AG20443 (cell line): ENCODE measurements around the gene ACTL10.
A peak's percentile ranks its signal among the peaks of the same experiment; 100 is the strongest.

Source experiments
- DNase-seq: peaks from one replicate; pipeline ENCODE4 v3.0.0; 2012; ENCODE audit warnings: low spot score, mixed read lengths

The ACTL10 gene

GRCh38 chr20:33649201-33649681 lies 17.5 kb upstream of the ACTL10 start:
- peak; percentile 58 for DNase-seq

DNA sequence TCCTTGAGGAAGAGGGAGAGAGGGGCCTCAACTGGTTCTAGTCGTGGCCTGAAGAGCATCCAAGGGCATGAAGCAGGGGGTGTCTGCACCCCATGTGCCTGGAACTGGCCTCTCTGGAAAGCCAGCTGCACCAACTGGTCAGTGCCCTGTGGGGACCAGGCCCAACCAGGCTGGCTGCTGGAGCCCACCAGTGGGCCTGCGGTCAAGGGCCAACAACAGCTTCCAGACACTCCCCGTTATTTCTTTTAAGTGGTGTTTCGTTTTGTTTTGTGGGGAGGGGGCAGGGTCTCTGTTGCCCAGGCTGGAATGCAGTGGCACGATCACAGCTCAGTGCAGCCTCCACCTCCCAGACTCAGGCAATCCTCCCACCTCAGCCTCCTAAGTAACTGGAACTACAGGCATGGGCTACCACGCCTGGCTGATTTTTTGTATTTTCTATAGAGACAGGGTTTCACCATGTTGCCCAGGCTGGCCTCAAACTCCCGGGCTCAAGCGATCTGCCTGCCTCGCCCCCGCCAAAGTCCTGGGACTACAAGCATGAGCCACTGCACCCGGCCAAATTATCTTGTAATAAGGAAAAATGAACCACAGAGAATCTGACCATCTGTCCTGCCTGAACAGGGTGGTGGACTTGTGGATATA lies 16.5 kb upstream of the ACTL10 start:
- no peak for DNase-seq

DNA sequence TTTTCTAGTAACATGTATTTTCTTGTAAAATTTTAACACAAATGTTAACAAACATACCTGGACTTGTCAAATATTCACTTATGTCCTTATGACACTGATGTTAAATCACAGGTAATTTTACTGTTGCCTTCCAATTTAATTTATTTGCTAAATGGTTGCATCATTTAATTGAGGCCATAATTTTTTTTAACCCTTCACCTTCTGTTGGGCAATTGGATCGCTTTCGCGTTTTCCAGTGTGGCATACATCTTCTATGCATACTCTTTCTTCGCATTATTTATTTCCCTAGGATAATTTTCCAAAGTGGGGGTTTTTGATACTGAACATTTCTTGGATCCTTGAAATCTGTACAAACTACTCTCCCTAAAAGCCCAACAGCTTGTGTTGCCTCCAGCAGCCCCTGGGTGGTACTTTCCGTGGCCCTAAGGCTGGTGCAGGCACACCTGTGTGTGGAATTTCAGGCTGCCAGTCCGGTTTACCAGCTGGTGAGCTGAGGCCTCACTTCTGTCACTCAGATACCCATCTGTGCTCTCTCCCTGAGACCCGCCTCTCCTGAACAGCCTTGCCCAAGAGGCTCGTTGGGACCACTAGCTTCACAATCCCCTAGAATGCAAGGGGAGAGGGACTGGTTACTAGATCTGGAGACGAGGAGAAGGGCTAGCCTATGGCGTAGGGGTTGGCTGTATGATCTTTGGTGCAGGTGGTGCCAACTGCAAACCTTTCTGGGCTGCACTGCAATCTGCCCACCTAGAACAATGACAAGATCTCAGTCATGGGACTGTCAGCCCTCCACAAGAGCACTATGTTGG lies 15.8 kb upstream of the ACTL10 start:
- DNase-seq, result no peak

- no peak for DNase-seq
These were observed 15.1 kb upstream of the ACTL10 start for GRCh38 chr20:33651562-33652048.

DNA sequence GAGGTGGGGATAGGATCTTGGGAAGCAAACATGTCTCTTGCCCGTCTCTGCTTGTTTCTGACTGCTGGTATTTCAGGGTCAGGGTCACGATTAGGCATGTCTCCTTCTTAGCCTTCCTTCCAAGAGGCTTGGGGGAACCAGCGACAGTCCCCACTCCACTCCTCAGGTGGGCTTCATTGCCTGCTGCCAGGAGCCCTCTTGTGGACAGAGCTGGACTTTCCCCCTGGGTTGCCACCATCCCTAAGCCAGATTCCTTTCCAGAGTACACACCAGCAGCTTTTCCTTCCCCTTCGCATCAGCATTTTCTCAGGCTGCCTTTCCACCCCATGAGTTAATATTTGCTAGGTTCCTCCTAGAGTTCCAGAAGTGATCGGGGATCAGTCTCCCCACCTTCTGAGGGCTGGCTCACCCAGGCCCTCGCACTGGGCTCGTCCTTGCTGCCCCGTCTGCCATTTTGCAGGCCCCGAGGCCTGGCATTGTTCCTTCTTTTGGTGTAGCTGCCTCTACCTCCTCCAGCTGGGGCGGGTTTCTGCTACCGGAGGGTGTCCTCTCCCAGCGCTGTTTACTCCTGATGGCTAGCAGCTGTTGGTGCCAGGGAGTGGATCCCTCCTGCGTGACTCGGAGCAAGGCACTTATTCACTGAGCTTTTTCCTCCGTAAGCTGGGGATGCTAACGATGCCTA lies 13.4 kb upstream of the ACTL10 start:
- peak; percentile 88 for DNase-seq

DNA sequence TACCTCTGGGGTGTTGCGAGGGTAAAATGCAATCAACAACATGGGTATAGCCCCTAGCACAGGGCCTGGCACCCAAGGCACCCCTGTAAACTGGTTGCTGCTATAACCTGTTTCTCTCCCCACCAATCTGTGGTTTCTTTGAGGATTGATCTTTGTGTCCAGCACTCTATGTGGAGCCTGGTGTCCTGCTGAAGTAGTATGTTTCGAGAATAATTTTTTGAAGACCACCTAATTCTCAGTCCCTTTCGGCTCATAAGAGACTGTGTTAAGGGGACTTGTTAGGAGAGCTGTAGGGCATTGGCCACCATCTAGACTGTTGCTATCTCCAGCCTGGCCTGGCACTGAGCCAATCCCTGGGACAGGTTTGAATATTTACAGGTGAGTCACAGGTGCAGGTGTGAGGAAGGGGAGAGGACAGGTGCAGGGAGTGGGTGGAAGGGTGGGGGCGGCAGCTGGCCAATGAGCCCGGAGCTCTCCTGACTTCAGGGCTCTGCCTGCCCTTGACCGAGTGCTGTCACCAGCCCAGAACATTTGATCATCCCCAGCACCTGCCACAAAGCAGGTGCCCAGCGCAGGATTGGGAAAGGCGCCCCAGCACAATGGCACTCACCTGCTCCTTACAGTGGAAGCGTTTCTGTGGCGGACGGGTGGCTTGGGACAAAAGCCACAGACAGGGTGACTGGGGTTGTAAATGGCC lies 12.7 kb upstream of the ACTL10 start:
- no peak for DNase-seq

DNA sequence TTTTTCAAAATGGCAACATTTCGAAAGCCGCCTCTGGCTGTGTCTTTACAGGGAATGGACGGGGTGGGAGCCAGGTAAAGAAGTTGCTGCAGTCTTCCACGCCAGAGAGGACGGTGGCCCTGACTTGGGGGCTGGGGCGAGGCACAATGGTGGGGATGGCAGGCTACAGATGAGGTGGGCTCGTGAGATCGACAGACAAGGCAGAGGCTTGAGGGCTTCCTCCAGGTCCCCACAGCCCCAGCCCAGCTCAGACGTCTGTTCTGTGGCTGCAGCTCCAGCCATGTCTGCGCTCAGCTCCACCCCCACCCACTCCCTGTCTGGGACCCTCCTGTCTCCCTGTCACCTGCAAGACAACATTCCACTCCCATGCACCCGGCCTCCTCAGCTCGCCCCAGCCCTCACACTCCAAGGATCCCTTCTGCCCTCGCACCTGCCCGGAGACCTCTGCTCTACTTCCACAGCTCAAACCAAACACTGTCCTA lies 12.0 kb upstream of the ACTL10 start:
- no peak for DNase-seq

GRCh38 chr20:33655164-33655563 lies 11.6 kb upstream of the ACTL10 start:
- no peak for DNase-seq

DNA sequence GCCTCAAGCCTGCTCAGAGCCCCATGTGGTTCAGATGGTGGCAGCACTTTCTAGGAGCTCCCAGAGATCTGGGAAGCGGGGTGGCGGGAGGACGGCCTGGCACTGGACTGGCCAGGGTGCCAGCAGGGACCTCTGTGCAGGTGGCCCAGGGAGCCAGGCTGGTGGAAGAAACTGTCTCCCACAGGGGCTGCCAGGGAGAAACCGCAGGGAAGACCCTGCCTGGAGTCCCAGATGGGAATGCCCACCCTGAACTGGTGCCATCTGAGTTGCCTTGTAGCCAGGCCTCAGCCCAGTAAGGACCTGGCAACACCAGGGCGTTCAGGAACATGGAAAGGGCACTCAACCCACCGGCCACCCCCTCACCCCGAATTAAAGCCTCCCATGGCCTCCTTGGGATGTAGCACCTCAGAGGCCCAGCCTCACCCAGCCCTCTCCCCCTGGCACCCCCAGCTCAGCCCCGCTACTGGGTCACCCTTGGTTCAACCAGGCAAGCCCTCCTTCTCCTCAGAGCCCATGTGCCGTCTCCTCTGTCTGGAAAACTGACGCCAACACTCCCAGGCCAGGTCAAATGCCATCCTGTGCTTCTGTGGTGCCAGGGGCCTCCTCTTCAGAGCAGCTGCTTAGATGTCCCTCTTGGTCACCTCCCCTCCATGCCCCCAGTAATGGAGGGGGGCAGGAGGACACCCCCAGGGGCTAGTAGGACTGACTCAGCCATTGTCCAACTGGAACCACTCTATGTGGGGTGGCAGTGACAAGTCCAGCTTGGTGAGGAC lies 10.5 kb upstream of the ACTL10 start:
- DNase-seq, result no peak

DNA sequence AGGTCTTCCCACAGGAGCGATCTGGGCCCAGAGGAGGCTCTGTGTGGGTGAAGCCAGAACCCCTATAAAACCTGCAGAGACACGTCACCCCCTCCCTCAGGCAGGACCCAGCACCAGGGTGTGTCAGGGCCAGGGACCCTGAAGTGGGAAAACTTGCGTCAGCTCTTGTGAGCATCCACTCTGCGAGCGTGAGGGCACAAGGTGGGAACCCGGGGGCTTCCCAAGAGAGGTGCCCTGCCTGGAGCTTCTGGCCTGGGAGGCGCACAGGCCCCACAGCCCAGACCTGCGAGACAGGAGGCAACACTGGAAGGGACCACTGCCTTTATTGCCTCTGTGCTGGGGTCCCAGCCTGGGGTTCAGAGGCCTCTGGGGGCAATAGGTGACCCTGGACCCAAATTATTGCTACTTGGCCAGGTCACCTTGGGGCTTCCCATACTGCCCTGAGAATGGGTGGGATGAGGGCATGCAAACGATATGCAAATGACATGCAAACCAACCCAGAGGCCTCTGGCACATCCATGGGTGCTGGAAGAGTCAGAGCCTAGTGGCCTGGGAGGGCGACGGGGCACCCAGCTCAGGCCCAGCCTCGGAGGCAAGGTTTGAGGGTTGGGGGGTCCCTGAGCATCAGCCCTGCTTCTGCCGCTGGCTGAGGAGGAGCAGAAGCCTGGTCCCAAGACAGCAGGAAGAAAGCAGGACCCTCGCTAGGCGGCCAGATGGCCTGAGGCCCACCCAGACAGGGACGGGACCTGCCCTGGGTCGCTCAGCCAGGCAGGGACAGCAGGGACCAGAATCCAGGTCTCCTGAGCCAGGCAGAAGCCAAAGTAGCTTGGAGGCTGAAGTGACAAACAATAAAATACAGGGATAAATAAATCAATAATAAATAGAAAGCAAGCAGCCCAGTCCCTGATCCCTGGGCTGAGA lies 9.7 kb upstream of the ACTL10 start:
- DNase-seq, result no peak

GRCh38 chr20:33657704-33658095 lies 9.0 kb upstream of the ACTL10 start:
- no peak for DNase-seq

DNA sequence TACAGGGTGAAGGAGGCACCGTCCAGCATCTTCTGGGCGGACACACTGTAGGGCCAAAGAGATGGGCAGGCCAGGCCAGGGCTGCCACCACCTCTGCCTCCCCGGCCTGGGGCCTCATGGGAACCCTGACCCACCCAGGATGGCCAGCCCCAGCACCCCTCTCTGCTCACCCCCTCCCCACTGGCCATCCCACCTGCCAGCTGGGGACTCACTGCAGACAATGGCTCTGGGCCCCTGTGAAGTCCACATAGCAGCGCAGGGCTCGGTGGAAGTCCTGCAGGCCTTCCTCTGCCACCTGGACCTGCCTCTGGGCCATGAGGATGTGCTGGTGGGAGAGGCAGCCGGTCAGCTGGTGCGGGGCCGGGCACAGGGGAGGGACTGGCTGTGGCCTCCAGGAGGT lies 8.2 kb upstream of the ACTL10 start:
- no peak for DNase-seq

GRCh38 chr20:33658929-33659328 lies 7.8 kb upstream of the ACTL10 start:
- DNase-seq, result no peak

GRCh38 chr20:33659341-33660034 lies 7.3 kb upstream of the ACTL10 start:
- no peak for DNase-seq

DNA sequence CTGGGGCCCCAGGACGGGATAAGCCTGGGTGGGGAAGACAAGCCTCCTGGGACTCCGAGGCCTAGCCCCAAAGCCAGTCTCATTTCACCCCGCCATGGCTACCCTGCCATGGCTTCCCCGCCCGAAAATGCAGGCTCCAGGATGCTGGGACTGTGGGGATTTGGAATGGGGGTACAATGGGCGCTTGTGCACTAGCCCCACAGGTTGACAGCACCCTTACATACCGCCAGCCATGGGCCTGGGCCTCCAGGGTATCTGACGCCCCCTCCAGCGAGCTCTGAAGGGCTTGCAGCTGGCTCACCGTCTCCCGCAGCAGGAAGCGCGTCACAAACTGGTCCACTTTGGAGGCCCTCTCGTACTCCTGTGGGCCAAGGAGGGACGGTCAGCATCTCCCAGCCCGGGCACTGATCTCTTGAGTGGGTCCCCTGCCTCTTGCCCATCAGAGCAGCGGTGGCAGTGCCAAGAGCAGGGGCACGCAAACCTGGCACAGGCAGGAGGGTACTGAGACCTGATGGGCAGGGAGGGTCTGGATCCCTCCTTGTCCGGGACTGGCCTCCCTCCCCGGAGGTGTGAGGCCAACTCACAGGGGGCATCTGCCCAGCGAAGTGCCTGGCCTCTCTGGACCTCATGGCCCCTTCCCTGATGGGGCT lies 6.6 kb upstream of the ACTL10 start:
- DNase-seq, result no peak

GRCh38 chr20:33660685-33661058 lies 6.1 kb upstream of the ACTL10 start:
- DNase-seq, result no peak

- DNase-seq, result no peak
These were observed 4.6 kb upstream of the ACTL10 start, which contains the start of gene C20orf144 for GRCh38 chr20:33662172-33662571. Gene C20orf144 (plus strand): TSS chr20:33662327. CDS start chr20:33662346, 19 bp downstream.

GRCh38 chr20:33663161-33664084 lies 3.3 kb upstream of the ACTL10 start:
- DNase-seq, result peak; percentile 93
